H9 (cell line): ENCODE measurements around the gene SETD5. TPM values are rescaled to one million over a fixed set of nuclear protein-coding genes. Genes with fewer than 3 reads are reported as not detected.
A peak's percentile ranks its signal among the peaks of the same experiment; 100 is the strongest.

Experiments used
- DNase-seq: peaks from one replicate; pipeline ENCODE4 v3.0.0-alpha.2; 2017
- H2AFZ ChIP-seq: one replicate; pipeline ENCODE4 v1.6.1; 2013; ENCODE audit warnings: mild to moderate bottlenecking, low read length, control low read depth, moderate library complexity
- H2AK5ac ChIP-seq: 2 replicates; pipeline ENCODE4 v1.6.1; 2013; ENCODE audit warnings: low read length, control low read depth, mixed read lengths; ENCODE audit not compliant: insufficient read length
- H2BK120ac ChIP-seq: one replicate; pipeline ENCODE4 v1.6.1; 2013; ENCODE audit warnings: low read depth, mild to moderate bottlenecking, low read length, control low read depth, inconsistent platforms; ENCODE audit not compliant: poor library complexity, severe bottlenecking
- H2BK12ac ChIP-seq: 2 replicates; pipeline ENCODE4 v1.6.1; 2013; ENCODE audit warnings: low read length, control low read depth, mixed read lengths, low read depth; ENCODE audit not compliant: insufficient read length
- H2BK15ac ChIP-seq: 2 replicates; pipeline ENCODE4 v1.6.1; 2013; ENCODE audit warnings: low read depth, low read length, control low read depth
- H2BK20ac ChIP-seq: one replicate; pipeline ENCODE4 v1.6.1; 2013; ENCODE audit warnings: low read depth, mild to moderate bottlenecking, low read length, control low read depth, inconsistent platforms; ENCODE audit not compliant: poor library complexity, severe bottlenecking
- H2BK5ac ChIP-seq: 2 replicates; pipeline ENCODE4 v1.6.1; 2013; ENCODE audit warnings: low read length, control low read depth, mixed read lengths; ENCODE audit not compliant: insufficient read length
- H3K14ac ChIP-seq: 2 replicates; pipeline ENCODE4 v1.6.1; 2013; ENCODE audit warnings: low read length, control low read depth; ENCODE audit not compliant: insufficient read depth
- H3K18ac ChIP-seq: 2 replicates; pipeline ENCODE4 v1.6.1; 2013; ENCODE audit warnings: low read depth, mild to moderate bottlenecking, mixed read lengths, low read length, control low read depth; ENCODE audit not compliant: insufficient read length
- H3K23ac ChIP-seq: 2 replicates; pipeline ENCODE4 v1.6.1; 2013; ENCODE audit warnings: low read length, control low read depth, mixed read lengths, low read depth; ENCODE audit not compliant: insufficient read length
- H3K23me2 ChIP-seq: 2 replicates; pipeline ENCODE4 v1.6.1; 2013; ENCODE audit warnings: low read depth, mild to moderate bottlenecking, mixed read lengths, low read length, control low read depth; ENCODE audit not compliant: insufficient read length, poor library complexity, severe bottlenecking
- H3K27ac ChIP-seq: 2 replicates; pipeline ENCODE4 v1.5.1; 2013; ENCODE audit warnings: low read length, control low read depth, mixed read lengths, low read depth; ENCODE audit not compliant: insufficient read length
- H3K27me3 ChIP-seq: 2 replicates; pipeline ENCODE4 v1.6.1; 2013; ENCODE audit warnings: low read length, control low read depth, inconsistent platforms; ENCODE audit not compliant: insufficient read depth
- H3K4ac ChIP-seq: 2 replicates; pipeline ENCODE4 v1.6.1; 2013; ENCODE audit warnings: low read depth, mild to moderate bottlenecking, control low read depth, inconsistent platforms, low read length, moderate library complexity
- H3K4me1 ChIP-seq: 2 replicates; pipeline ENCODE4 v1.6.1; 2013; ENCODE audit warnings: low read length, control low read depth, inconsistent platforms; ENCODE audit not compliant: insufficient read depth
- H3K4me2 ChIP-seq: 2 replicates; pipeline ENCODE4 v1.6.1; 2013; ENCODE audit warnings: low read length, control low read depth, mixed read lengths; ENCODE audit not compliant: insufficient read length, insufficient read depth
- H3K56ac ChIP-seq: 2 replicates; pipeline ENCODE4 v1.6.1; 2013; ENCODE audit warnings: low read depth, mild to moderate bottlenecking, mixed read lengths, low read length, control low read depth; ENCODE audit not compliant: insufficient read length
- H3K79me1 ChIP-seq: 2 replicates; pipeline ENCODE4 v1.6.1; 2013; ENCODE audit warnings: low read depth, mild to moderate bottlenecking, moderate library complexity, low read length, control low read depth, inconsistent platforms; ENCODE audit not compliant: insufficient read depth, poor library complexity, severe bottlenecking
- H3K79me2 ChIP-seq: 2 replicates; pipeline ENCODE4 v1.6.1; 2013; ENCODE audit warnings: low read length, control low read depth, inconsistent platforms; ENCODE audit not compliant: insufficient read depth
- H3K9ac ChIP-seq: 2 replicates; pipeline ENCODE4 v1.6.1; 2013; ENCODE audit warnings: low read length, control low read depth, mixed read lengths; ENCODE audit not compliant: insufficient read length; ENCODE audit errors: extremely low read depth
- H3K9me3 ChIP-seq: one replicate; pipeline ENCODE4 v1.6.1; 2013; ENCODE audit warnings: low read depth, low read length, inconsistent platforms; ENCODE audit not compliant: control insufficient read depth
- H3T11ph ChIP-seq: one replicate; pipeline ENCODE4 v1.6.1; 2013; ENCODE audit warnings: mild to moderate bottlenecking, low read length, control low read depth, inconsistent platforms
- H4K20me1 ChIP-seq: one replicate; pipeline ENCODE4 v1.6.1; 2013; ENCODE audit not compliant: control insufficient read depth, insufficient read length, insufficient read depth
- H4K5ac ChIP-seq: 2 replicates; pipeline ENCODE4 v1.6.1; 2013; ENCODE audit warnings: low read depth, mild to moderate bottlenecking, mixed read lengths, low read length, control low read depth; ENCODE audit not compliant: insufficient read length
- H4K8ac ChIP-seq: replicated peaks from 2 replicates; pipeline ENCODE4 v1.6.1; 2013; ENCODE audit warnings: low read length, control low read depth, mixed read lengths, low read depth; ENCODE audit not compliant: insufficient read length
- H4K91ac ChIP-seq: 2 replicates; pipeline ENCODE4 v1.6.1; 2013; ENCODE audit warnings: low read depth, mild to moderate bottlenecking, moderate library complexity, mixed read lengths, low read length, control low read depth; ENCODE audit not compliant: insufficient read length
- H3K27ac Mint-ChIP-seq, 3 experiments: 2 replicates in 2 of 3; 3 replicates in 1 of 3; pipeline ENCODE4 v1.8.0; 2020 to 2021; ENCODE audit warnings: mixed read lengths in 3 of 3, mild to moderate bottlenecking in 1 of 3, moderate library complexity in 1 of 3
- H3K27me3 Mint-ChIP-seq: 2 replicates; pipeline ENCODE4 v1.8.0; 2021; ENCODE audit warnings: low read depth, mild to moderate bottlenecking, moderate library complexity, mixed read lengths
- H3K36me3 Mint-ChIP-seq, 3 experiments: 2 replicates in 2 of 3; 3 replicates in 1 of 3; pipeline ENCODE4 v1.8.0; 2020 to 2021; ENCODE audit warnings: low read depth in 3 of 3, mixed read lengths in 3 of 3; ENCODE audit not compliant: insufficient read depth in 1 of 3
- H3K4me1 Mint-ChIP-seq, 2 experiments: 2 replicates each; pipeline ENCODE4 v1.8.0; 2020; ENCODE audit warnings: mixed read lengths in 2 of 2
- H3K4me3 Mint-ChIP-seq, 2 experiments: 2 replicates in 1 of 2; 3 replicates in 1 of 2; pipeline ENCODE4 v1.8.0; 2020 to 2021; ENCODE audit warnings: mild to moderate bottlenecking in 2 of 2, mixed read lengths in 2 of 2, moderate library complexity in 1 of 2
- H3K9me3 Mint-ChIP-seq, 2 experiments: 2 replicates in 1 of 2; 3 replicates in 1 of 2; pipeline ENCODE4 v1.8.0; 2020; ENCODE audit warnings: mild to moderate bottlenecking in 2 of 2, mixed read lengths in 2 of 2, moderate library complexity in 1 of 2
- WGBS: extraction: QIAGEN DNeasy Blood & Tissue Kit; methylation state at CpG from one replicate; pipeline ENCODE4 v1.1.7; 2013; ENCODE audit warnings: missing lambda C conversion rate, low lambda C conversion rate, mixed read lengths; ENCODE audit not compliant: insufficient read length; ENCODE audit errors: extremely low coverage; 5-methylcytosine and 5-hydroxymethylcytosine counted together
- total RNA-seq: library from RNA; stranded (reverse); gene quantifications from 2 replicates; pipeline ENCODE4 v1.2.1, GENCODE V29; 2021
- TF ChIP-seq, protein P1 (sequence below): fragments of 200-600 bp; sonication (generic); conservative IDR thresholded peaks from 3 replicates; pipeline ENCODE4 v1.8.0; 2021; ENCODE audit warnings: antibody characterized with exemption, mild to moderate bottlenecking

SETD5 gene
- total RNA-seq, 1 experiment from 2014 or later: 207 TPM

DNA sequence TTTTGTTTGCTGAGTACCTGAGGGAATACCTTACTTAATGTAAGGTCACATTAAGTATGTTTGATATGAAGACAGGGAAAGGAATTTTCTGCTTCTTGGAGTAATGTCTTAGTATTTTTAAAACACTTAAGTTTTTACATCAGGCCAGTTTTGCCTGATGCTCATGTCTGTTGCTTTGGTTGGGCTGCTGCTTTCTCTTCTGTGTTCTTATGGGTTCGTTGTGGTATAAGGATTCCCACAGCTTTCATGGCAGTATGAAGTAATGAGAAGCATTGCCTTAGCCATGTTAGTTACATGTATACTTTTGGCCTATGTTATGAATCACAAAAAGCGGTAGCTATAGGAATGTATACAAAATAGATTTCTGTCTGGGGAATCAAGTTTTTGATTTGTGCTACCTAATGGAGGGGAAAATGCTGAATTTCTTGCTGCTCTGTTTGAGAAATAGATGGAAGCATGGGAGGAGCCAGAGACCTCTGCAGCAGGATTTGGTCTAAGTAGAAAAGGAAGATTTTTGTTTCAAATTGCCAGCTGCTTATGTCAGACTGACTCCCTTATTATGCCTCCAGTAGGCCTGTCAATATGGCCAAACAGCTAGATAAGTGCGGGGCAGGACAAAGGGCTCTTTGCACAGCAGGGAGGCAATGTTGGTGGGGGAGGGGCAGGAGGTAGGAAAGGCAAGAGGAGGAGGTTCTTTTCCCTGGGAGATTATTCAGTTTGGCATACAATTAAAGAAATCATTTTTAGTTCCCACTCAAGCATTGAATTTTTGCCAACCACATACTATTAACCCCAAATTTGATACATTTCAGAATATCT is 5.2 kb downstream of the SETD5 start:
- Histone ChIP-seq H4K20me1 (peaks cover 2% of the 10 kb centered on the region), H3K23ac (no peak overlapping the region), H3K27ac (peak overlapping the region; percentile 79), H2AK5ac (no peak overlapping the region), H3K18ac (no peak overlapping the region), H2BK20ac (no peak overlapping the region), H3K9me3 (no peaks in the 10 kb centered on the region), H3K4ac (no peak overlapping the region), H3K79me1 (no peaks in the 10 kb centered on the region), H4K91ac (no peak overlapping the region), H3K56ac (no peak overlapping the region), H3K14ac (no peak overlapping the region; the same call in 1 of the 2 replicates), H3K27me3 (no peaks in the 10 kb centered on the region), H2BK15ac (no peak overlapping the region), H3K4me2 (peak overlapping the region; percentile 80), H2BK5ac (no peak overlapping the region), H3K79me2 (peaks cover 80% of the 10 kb centered on the region), H2AFZ (no peak overlapping the region), H3T11ph (no peak overlapping the region), H4K5ac (no peak overlapping the region), H3K4me1 (peaks cover 4% of the 10 kb centered on the region), H2BK120ac (no peak overlapping the region), H4K8ac (no peak overlapping the region), H2BK12ac (no peak overlapping the region), H3K23me2 (peaks cover 12% of the 10 kb centered on the region), H3K9ac (peak overlapping the region; percentile 43)
- Mint-ChIP-seq H3K27ac (peak overlapping the region; percentile 80 to 96 (median 89)), H3K27me3 (no peaks in the 10 kb centered on the region), H3K4me3 (peak overlapping the region; percentile 46 to 77), H3K4me1 (peaks cover 68 to 74% of the 10 kb centered on the region in 2 experiments), H3K9me3 (no peaks in the 10 kb centered on the region; a peak in 1 of 5 replicates), H3K36me3 (peaks cover 12 to 21% (median 15%) of the 10 kb centered on the region in 3 experiments)
- WGBS: no CpG with 5 or more reads among the region's 3 CpGs
- TF ChIP-seq, protein P1, sequence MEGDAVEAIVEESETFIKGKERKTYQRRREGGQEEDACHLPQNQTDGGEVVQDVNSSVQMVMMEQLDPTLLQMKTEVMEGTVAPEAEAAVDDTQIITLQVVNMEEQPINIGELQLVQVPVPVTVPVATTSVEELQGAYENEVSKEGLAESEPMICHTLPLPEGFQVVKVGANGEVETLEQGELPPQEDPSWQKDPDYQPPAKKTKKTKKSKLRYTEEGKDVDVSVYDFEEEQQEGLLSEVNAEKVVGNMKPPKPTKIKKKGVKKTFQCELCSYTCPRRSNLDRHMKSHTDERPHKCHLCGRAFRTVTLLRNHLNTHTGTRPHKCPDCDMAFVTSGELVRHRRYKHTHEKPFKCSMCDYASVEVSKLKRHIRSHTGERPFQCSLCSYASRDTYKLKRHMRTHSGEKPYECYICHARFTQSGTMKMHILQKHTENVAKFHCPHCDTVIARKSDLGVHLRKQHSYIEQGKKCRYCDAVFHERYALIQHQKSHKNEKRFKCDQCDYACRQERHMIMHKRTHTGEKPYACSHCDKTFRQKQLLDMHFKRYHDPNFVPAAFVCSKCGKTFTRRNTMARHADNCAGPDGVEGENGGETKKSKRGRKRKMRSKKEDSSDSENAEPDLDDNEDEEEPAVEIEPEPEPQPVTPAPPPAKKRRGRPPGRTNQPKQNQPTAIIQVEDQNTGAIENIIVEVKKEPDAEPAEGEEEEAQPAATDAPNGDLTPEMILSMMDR: no peak
- DNase-seq: peak; percentile 77
